Endometrial microvascular endothelial cells (primary cell): ENCODE results near the gene KCNE1. TPM values are rescaled to one million over a fixed set of nuclear protein-coding genes. Genes with fewer than 3 reads are reported as not detected.
"Not testable (repeated sequence)": the region's sequence is repeated elsewhere in the genome, so short reads cannot be mapped to it uniquely, and the experiment has no call there.

ENCODE experiments used
- in situ Hi-C: cut with HindIII; loops from 2 replicates; pipeline ENCODE4 v1.10.0; 2017; ENCODE audit warnings: low sequenced_read_pairs, low pct_unique_long_range_greater_than_20kb; ENCODE audit errors: inconsistent ontology term
- total RNA-seq: library from RNA; depleted of rRNA; stranded (reverse); fragments of >200 nt; gene quantifications from one replicate; pipeline ENCODE4 v1.2.3, GENCODE V29; 2015; ENCODE audit errors: inconsistent ontology term

The KCNE1 gene
- total RNA-seq: not detected

DNA sequence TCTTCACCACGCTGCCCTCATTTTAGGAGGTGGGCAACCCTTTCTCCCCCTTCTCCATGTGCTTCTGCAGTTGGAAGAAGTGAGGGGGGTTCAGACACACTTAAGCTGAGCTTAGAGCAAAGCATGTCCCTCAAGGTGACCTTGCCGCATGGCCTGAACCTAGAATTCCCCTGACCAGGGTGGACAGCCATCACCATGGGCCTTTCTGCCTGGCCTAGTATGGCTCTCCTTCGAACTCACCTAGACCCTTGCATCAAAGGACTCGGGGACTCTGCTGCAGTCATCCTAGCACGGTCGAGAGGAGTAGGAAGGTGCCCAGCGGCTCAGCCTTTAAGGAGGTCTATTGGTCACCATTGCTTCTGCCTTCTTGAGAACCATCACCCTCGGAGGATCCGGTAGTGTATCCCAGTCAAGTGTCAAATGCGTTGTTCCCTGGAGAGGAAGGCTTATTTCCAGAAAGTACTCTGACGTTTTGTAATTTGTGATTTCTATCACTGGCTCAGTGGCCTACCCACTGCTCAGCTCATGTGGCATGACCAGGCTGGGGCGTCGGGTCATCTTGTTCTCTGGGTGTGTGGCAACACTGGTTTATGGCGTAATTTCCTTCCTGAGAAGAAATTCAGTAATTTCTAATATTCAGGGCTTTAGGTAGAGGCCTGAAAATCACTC is at the start of gene KCNE1:
TSS of gene KCNE1 (minus strand) at position 424 of the 669 bp plus-strand sequence. CDS start 62,576 bp downstream, outside the sequence.
- in situ Hi-C loops: no loop called here

DNA sequence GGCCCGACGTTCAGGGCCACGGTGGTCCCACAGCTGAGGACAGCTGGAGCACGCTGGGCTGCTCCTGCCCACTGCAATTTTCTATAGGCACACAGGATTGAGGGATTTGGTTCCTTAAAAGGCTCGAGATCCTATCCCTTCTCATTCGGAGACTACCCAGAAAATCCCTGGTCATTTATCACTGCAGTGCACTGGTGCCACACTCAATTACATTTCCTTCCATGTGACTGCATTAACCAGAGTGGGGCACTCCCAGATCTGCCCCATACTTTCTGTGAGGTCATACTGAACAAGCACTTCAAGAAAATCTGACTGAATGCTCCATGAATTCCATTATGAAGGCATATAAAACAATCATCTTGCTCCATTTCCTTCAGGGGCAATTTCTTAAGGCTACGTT is 49.8 kb upstream of the KCNE1 start:
- in situ Hi-C loops: no loop called here

DNA sequence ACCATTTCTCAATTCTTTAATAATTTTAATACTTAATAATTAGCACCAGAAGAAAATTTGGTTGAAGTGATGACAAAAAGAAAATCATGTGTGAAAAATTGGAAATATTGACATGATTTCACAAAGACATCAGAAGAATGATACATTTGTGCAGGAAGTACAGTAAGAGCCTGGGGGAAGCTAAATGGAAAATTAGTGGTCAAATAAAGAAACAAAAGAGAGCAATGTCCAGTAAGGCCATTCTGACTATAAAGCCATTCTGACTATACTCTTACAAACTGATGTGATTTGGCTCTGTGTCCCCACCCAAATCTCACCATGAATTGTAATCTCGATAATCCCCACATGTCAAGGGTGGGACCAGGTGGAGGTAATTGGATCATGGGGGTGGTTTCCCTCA is 48.6 kb upstream of the KCNE1 start:
- in situ Hi-C loops: no loop called here

DNA sequence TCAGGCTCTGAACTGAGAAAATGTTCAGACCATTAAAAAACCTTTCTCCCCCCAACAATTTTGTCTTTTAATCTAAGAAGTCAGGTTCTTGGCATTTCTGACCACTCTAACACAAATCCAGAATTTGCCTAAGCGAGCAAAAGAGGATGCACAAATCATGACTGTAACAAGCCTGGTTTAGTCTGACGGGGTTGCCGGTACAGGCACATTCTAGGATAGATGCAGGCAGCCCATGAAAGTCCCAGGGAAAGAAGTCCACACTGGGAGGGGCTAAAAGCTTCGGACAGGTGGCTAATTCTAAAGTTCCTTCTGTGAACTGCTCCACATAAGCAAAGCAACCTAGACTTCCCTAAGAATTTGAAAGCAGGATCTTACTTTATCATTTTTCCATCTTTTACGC is 48.0 kb upstream of the KCNE1 start:
- in situ Hi-C loops: no loop called here

DNA sequence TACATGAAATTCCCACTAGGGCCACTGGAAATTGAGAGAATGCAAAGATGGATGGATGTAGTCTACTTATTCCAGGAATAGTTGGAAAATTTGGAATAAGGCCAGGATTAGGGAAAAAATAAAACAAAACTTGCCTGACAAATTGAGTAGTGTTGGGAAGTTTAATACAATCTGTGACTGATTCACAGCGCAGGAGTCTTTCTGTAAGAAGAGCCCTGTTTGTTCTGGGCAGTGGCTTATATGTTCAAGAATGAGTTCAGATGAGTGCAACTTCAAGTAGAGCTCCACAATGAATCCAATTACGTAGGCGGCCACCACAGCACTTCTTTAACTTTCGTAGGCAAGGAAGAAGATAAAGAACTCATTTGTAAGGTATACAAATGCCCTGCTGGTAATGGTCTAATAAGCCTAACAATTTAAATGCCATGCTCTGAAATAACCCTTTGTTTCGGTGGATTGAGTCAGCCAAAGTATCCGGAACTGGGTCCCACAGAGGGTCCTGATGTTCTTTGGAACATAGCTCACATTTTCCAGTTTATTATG is 47.1 kb upstream of the KCNE1 start:
- in situ Hi-C loops: no loop called here

DNA sequence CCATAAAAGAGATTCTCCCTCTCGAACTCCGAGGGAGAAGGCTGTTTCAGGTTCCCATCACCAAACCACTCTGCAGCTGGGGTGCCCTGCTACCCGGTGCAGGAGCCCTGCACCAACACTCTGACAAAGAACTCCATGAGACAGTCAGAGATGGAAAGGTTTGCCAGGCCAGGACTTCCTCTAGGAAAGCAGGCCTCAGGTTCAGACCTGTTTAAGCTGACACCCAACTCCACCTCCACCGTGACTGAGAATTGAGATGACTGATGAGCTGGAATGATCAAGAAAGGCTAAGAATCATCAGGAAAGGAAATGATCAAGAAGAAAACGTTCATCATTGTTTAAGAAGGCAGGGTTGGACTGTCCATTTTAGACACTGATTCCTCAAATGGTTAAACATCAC is 46.2 kb upstream of the KCNE1 start:
- in situ Hi-C loops: no loop called here

DNA sequence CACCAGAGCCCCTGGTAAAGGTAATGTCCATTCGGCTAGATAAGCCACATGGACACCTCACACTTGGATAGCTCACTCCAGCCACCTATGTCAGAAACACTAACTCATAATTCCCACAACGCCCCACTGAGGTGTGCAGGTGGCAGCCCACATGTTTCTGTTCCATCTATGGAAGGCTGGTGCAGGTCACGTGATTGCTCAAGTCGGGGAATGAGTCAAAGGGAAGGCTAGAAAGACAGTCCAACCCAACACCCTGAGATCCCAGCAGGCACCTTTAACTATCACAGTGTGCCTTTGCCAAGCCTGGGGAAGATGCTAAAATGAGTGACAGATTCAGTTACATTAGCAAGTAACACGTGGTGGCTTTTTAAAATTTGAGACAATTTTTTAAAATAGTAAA is 45.3 kb upstream of the KCNE1 start:
- in situ Hi-C loops: no loop called here

DNA sequence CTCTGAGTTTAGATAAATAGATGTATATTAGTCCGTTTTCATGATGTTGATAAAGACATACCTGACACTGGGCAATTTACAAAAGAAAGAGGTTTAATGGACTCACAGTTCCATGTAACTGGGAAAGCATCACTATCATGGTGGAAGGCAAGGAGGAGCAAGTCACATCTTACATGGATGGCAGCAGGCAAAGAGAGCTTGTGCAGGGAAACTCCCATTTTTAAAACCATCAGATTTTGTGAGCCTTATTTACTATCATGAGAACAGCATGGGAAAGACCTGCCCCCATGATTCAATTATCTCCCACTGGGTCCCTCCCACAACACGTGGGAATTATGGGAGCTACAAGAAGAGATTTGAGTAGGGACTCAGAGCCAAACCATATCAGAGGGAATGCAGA is 42.7 kb upstream of the KCNE1 start:
- in situ Hi-C loops: not testable (repeated sequence)

DNA sequence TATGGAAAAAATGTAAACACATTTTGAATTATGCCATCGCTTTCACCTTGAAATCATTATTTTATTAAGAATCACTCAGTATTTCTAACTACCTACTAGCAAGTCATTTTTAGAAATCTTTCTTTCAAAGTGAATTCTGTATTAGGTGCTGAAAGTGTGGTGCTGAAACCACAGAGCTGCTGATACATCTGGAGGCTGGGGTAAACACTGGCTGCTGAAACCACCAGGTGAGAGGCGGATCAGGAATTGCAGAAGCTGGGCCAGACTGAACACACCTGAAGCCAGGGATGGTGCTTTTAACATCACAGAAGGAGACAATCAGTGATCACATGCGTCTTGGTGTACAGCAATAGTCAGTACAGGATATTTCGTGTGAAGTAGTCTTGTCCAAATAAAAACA is 42.2 kb upstream of the KCNE1 start:
- in situ Hi-C loops: no loop called here

DNA sequence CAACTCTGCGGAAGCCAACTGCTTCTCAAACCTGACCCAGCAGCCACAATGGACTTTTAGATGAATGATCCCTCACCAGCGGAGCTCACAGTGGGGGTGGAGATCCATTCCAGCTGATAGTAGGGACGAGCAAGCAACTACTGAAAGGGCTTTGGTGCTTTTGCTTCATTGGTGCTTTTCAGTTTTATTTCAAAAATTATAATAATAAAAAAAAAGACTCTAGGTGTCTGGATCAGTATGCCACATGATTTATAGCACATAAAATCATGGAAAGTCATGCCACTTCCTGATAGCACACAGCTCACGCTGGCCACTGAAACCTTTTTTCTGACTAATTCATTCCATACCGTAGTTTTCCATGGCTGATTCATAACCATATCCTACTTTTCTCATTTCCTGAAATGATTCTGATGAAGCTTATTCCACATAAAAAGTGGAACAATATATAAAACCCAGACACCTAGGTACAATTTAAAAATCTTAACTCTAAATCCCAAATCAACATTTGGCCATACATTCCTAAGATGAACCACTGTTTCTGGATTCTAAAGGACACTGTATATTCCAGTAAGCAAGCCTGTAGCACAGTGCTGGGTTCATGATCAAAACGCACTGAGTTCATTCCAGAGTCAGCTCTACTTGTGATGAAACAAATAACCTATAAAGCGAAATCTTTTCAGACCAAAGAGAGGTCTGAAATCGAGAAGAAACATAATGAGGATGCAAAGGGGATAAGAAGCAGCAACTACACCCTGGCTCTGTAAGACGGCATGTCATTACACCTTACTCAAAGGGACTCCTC is 41.3 kb upstream of the KCNE1 start:
- in situ Hi-C loops: no loop called here

DNA sequence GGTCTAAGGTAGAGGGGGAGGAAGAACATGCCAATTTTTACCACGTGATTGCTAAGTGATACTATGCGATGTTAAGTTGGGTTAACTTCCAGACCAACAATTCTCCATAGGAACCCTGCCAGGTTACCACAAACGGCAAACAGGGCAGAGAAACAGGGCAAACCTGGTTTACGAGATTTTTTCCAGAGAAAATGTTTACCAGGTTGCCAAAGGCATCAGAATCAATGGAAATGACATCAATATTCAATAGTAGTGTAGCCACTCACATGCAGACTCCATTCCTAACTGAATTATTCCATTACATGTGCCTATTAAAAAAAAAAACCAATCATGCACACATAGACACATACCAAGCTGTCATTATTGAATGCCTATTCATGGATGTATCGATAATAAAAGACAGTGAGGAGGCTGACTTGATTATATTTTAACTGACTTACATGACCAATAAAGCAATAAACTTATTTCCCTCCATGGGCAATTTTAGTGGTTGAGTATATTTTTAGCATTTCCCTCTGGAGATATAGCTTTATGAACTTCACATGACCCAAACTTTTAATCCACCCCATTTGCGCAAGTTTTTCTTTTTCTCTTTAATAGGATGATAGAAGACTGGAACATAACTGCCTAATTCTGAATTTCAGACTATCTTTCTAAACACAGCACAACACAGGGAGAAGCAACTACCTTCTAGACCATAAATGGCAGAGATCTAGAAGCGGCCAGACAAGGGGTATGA is 40.5 kb upstream of the KCNE1 start:
- in situ Hi-C loops: no loop called here

DNA sequence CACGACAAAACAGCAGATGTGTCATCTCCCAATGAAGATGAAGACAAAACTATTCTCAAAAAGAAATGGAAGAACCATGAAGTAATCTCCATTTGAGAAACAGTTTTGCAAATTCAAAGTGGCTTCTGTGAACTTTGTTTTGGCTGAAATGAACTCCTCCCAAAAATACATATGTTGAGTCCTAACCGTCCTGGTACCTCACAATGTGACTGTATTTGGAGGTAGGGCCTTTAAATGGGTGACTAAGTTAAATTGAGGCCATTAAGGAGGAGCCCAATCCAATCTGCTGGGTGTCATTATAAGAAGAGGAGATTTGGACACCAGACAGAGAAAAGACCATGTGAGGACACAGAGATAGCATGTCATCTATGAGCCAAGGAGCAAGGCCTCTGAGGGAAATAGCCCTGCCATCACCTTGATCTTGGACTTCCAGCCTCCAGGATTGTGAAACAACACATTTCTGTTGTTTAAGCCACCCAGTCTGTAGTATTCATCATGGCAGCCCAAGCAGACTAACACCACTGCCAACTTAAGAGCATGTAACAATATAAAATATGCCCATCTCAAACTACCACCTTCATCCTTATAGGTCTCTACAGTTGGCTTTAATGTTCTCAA is 38.3 kb upstream of the KCNE1 start:
- in situ Hi-C loops: no loop called here

DNA sequence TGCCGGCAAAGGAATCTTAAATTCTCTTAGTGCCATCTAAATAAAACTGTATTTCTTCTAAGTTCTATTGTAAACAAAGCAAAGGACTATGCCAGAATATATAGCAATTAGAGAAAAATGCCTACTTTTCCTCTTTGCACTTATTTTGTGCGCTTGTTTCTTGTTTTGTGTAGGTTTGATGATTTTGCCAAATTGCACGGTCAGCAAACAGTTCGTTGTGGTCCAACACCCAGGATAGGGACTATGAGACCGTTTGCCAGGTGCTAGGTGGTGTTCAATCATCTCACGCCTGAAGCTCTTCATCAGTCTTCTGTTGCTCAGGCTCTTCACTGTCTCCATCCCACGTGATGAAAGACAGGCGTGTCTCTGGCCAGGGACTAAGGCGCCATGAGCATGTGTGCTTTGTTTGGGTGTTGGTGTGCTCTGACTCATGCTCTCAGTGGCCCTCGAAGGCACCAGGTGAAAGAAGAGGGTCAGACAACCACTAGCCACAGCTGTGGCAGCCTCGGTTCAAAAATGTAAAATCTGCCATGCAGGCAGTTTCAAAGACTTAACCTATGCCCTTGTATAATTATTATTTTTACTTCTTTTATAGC is 36.9 kb upstream of the KCNE1 start:
- in situ Hi-C loops: no loop called here

DNA sequence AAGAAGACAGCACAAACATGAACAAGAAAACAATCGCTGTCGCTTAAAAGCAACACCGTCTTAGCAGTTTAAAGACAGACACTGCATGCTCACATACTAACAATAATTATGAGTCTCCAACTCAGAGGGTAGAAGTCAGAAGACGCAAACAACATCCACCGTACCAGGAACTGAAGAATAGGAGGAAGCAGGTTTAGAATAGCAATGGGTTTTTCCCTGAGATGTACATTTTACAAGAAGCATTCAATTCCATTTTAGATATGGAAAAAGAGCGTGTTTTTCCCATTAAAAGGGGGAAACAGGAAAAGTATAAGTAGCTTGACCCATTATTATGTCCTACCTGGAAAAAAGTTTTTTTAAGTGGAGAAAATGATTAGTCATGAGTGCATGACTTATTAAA is 34.5 kb upstream of the KCNE1 start:
- in situ Hi-C loops: no loop called here

DNA sequence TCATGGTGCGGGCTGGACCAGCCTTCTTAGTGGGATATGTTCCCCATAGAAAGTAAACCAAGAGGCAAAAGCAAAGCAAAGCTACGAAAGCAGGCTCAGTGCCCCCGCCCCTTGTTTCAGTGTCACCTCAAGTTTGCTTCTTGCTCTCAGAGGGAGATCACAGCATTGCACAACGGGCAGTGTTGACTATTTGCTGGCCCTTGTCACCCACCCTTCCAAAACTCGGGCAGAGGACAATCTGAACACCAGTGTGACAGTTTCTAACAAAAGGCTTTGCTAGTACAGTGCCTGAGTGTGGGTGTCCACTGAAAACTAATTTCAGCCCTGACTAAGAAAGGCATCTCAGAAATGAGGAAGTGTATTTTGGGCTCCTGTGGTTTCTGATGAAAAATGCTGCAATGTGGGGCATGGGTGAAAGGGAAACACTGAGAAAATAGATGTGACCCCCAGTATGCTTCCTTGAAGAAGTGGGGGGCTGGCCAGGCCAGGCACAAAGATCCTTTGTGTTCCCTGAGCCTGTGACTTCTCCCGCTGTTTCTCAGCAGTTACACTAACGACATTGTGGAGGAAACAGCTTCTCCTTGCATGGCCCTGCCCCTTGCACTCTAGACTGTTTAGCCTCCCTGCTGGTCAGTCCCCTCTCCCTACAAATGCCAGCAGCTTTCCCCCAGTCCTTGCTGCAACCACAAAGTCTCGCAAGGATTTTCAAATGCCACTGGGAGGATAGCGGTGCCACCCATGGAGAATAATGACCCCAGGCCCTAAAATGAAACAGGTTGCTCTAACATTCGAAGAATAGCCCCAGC is 33.3 kb upstream of the KCNE1 start:
- in situ Hi-C loops: no loop called here

DNA sequence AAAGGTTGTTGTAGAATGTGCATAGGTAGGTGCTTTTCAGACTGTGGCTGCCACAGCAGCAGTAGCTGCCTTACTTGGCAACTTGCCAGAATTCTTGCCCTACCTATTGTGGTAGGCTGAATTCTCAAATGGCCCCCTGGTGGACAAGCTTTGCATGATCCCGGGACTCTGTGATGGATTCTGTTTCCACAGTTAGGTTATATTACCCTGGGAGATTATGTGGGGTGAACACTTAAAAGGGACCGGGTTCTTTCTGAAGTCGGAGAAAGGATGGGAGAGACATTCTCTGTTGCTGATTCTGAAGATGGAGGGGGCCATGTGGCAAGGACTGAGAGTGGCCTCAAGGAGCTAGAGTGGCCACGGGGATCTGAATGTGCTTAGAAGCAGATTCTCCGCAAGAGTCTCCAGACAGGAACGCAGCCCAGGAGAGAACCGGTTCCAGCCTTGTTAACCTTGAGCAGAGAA is 32.1 kb upstream of the KCNE1 start:
- in situ Hi-C loops: no loop called here

DNA sequence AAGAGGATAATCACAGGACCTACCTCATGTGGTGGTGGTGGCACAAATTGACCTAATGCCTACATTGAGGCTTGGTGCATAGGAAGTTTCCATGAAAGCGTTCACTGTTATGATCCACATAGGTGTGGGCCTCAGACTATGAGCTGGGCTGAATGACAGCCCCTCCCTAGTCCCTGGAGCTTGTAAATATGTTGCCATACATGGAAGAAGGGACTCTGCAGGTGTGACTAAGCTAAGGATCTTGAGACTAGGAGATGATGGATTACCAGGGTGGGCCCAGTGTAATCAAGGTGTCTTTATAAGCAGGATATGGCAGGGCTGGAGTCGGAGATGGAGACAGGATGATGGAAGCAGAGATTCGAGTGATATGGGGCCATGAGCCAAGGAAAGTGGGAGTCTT is 31.0 kb upstream of the KCNE1 start:
- in situ Hi-C loops: no loop called here

DNA sequence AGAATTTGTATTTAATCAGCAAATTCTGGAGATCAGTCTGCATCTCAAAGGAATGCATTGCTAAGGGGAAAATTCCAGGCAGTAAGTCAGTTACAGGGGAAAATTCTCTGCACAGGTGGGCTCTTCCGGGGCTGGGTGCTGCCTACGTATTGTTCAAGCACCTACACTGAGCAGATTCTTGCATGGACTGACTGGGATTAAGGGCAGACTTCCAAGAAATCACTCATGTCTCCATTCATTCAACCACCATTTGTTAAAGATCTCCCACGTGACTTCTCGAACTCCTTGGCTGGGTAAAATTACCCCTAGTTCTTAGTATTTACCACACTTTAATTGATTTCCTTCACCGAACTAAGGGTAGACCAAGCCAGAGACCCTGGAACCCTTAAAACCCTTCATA is 28.2 kb upstream of the KCNE1 start:
- in situ Hi-C loops: no loop called here
